Activated gamma-delta T cell (primary cell): ENCODE results near the gene PSORS1C1.
"Not testable (repeated sequence)": the region's sequence is repeated elsewhere in the genome, so short reads cannot be mapped to it uniquely, and the experiment has no call there.

Experiments
- DNase-seq: peaks from one replicate; lab custom pipeline; 2025; lab: John Stamatoyannopoulos, UW

The PSORS1C1 gene

GRCh38 chr6:31178143-31179041, 63.8 kb downstream of the PSORS1C1 start:
- no peak for DNase-seq

DNA sequence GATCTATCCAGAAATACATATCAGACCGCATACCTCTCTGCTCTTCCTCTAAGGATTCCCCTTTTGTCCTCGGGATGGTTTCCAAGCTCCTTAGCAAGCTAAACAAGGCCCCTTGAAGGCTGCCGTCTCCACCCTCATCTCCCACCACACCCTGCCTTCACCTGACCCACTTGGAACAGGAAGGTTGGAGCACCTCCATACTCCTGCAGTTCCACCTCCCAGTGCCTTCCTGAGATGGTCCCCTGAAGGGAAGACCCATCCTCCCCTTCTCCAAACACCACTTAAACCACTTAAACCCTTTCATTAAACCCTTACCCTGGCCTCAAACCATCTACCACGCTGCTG, 64.4 kb downstream of the PSORS1C1 start:
- DNase-seq: no peak

DNA sequence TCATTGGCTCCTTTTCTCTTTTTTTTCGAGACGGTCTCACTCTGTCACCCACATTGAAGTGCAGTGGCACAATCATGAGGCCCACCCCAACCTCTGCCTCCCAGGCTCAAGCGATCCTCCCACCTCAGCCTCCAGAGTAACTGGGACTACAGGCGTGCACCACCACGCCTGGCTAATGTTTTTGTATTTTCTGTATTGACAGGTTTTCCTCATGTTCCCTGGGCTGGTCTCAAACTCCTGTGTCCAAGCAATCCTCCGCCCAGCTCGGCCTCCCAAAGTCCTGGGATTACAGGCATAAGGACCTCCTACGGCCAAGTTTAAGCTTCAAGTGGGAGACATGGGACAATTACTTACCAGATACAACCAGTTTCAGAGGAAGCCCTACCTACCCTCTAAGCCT, 65.3 kb downstream of the PSORS1C1 start:
- no peak for DNase-seq

GRCh38 chr6:31180500-31180899, 65.9 kb downstream of the PSORS1C1 start:
- no peak for DNase-seq

- not testable (repeated sequence) for DNase-seq
Observed at GRCh38 chr6:31183287-31183686, 68.7 kb downstream of the PSORS1C1 start.

GRCh38 chr6:31183859-31184258, 69.3 kb downstream of the PSORS1C1 start:
- DNase-seq: not testable (repeated sequence)

- DNase-seq: not testable (repeated sequence)
Observed at GRCh38 chr6:31185695-31186051, 71.1 kb downstream of the PSORS1C1 start.

DNA sequence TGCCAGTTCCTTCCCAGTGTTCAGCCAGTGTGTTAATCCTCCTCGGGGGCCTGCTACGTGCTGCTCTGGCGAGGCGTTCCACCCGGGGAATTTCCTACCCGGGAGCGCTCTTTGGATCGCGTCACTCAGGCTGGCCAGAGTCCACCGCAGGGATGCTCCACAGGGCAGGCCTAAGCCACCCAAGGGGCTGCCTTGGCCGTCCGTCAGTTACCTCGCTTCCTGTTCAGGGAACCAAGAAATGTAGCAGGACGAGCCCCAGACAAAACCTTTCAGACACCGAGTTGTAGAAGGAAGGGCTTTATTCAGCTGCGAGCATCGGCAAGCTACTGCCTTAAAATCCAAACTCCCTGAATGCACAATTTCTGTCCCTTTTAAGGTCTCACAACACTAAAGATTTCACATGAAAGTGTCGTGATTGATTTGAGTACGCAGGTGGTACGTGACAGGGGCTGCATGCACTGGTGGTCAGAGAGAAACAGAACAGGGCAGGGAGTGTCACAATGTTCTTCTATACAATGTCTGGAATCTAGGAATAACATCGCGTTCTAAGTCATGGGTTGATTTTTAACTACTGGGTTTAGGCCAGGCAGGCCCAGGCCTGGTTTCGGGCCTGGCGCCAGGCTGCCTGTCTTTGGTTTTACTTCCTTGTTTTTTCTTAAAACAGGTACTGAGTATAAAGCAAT, 71.6 kb downstream of the PSORS1C1 start:
- DNase-seq: no peak

DNA sequence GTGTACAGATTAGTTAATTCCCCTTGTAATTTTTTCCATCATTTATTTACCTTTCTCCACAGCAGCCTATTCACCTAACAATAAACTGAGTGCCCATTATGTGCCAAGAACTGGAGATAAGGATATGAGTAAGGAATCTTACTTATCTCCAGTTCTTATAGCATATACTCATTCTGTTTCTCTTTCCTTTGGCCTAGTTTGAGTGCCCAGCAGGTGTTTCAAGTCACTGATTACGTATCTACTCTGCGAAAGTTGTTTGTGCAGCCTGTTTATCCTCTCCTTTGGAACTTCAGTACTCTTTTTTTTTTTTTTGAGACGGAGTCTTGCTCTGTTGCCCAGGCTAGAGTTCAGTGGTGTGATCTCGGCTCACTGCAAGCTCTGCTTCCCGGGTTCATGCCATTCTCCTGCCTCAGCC, 73.2 kb downstream of the PSORS1C1 start:
- no peak for DNase-seq

DNA sequence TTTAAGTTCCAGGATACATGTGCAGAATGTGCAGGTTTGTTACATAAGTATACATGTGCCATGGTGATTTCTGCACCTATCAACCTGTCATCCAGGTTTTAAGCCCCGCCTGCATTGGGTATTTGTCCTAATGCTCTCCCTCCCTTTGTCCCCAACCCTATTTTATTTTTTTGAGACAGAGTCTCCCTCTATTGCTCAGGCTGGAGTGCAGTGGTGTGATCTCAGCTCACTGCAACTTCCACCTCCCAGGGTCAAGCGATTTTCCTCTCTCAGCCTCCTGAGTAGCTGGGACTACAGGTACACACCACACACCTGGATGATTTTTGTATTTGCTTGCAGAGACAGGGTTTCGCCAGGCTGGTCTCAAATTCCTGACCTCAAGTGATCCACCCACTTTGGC, 74.6 kb downstream of the PSORS1C1 start:
- not testable (repeated sequence) for DNase-seq
